Tibial nerve (tissue), 4 donors: ENCODE results near the gene ASB1. TPM values are rescaled to one million over a fixed set of nuclear protein-coding genes. Genes with fewer than 3 reads are reported as not detected.

Experiments used
- DNase-seq, 2 donors: peaks; one replicate each; pipeline ENCODE4 v3.0.0-alpha.2; 2019; ENCODE audit warnings: low spot score in 2 of 2
- H3K27ac ChIP-seq, 4 donors: fragments of 200-600 bp; sonication (generic) in 3 of 4; one replicate each; pipeline ENCODE4 v1.5.1; 2017 to 2019; ENCODE audit warnings: mild to moderate bottlenecking in 1 of 4
- H3K27me3 ChIP-seq, 2 donors: fragments of 200-600 bp; sonication (generic) in 1 of 2; one replicate each; pipeline versions ENCODE4 v1.5.1 to v1.6.0; 2017 to 2019
- H3K36me3 ChIP-seq, 3 donors: fragments of 200-600 bp; sonication (generic); one replicate each; pipeline ENCODE4 v1.5.1; 2018 to 2019
- H3K4me1 ChIP-seq, 4 donors: fragments of 200-600 bp; sonication (generic) in 3 of 4; one replicate each; pipeline ENCODE4 v1.5.1; 2017 to 2019
- H3K4me3 ChIP-seq, 4 donors: fragments of 200-600 bp; sonication (generic) in 3 of 4; one replicate each; pipeline ENCODE4 v1.5.1; 2017 to 2019; ENCODE audit warnings: mild to moderate bottlenecking in 1 of 4, moderate library complexity in 1 of 4
- H3K9me3 ChIP-seq, 4 donors: fragments of 200-600 bp; sonication (generic) in 3 of 4; one replicate each; pipeline ENCODE4 v1.5.1; 2017 to 2019
- CTCF ChIP-seq, 5 experiments: fragments of 200-600 bp in 3 of 5; fragments of 450-650 bp in 2 of 5; sonication (generic) in 3 of 5; IDR thresholded peaks; one replicate each; pipeline ENCODE4 v1.5.1; 2016 to 2019; ENCODE audit warnings: antibody characterized with exemption in 5 of 5, mild to moderate bottlenecking in 3 of 5, moderate library complexity in 2 of 5
- EP300 ChIP-seq, 2 donors: sonication (generic); formaldehyde crosslinking; IDR thresholded peaks; one replicate each; pipeline ENCODE4 v1.6.1; 2017; ENCODE audit warnings: antibody characterized with exemption in 2 of 2, mild to moderate bottlenecking in 1 of 2
- POLR2A ChIP-seq, 2 donors: fragments of 450-650 bp; IDR thresholded peaks; one replicate each; pipeline ENCODE4 v1.6.1; 2017; ENCODE audit warnings: antibody characterized with exemption in 2 of 2, mild to moderate bottlenecking in 2 of 2, moderate library complexity in 2 of 2
- WGBS, 2 donors: methylation state at CpG; one replicate each; pipeline ENCODE4 v1.1.5; 2018; 5-methylcytosine and 5-hydroxymethylcytosine counted together
- total RNA-seq, 4 donors: library from RNA; depleted of rRNA; stranded (reverse); fragments of >200 nt; gene quantifications; one replicate each; pipeline ENCODE4 v1.1.0, GENCODE V29; 2016

The ASB1 gene
- total RNA-seq, 4 donors from 2014 or later: 21.3 to 26.0 (median 24.2) TPM

- TF ChIP-seq POLR2A (IDR thresholded peaks at IDR 0.05) (no peak), EP300 (IDR thresholded peaks at IDR 0.05) (no peak), CTCF (IDR thresholded peaks at IDR 0.05) (no peak)
- whole genome bisulfite sequencing, 2 donors: 41 to 55% methylated on average over 3 of the region's 3 CpGs
- H3K27ac ChIP-seq: peak overlapping the region in 1 of 4 donors; percentile 40
- DNase-seq: no peak
- no peaks in the 10 kb centered on the region for H3K9me3 ChIP-seq
- no peaks in the 10 kb centered on the region for H3K27me3 ChIP-seq
- H3K4me1 ChIP-seq: peaks cover 0 to 63% (median 40%) of the 10 kb centered on the region in 4 donors
- H3K36me3 ChIP-seq: no peaks in the 10 kb centered on the region
- no peak overlapping the region for H3K4me3 ChIP-seq
Observed at GRCh38 chr2:238424313-238424700, 2.4 kb upstream of the ASB1 start.

- H3K4me3 ChIP-seq: peak overlapping the region in 2 of 4 donors; percentile 61 to 93
- peaks cover 0 to 7% (median 0%) of the 10 kb centered on the region in 3 donors for H3K36me3 ChIP-seq
- H3K27me3 ChIP-seq: no peaks in the 10 kb centered on the region
- peaks cover 0 to 8% (median 0%) of the 10 kb centered on the region in 4 donors for H3K9me3 ChIP-seq
- no peak for DNase-seq
- TF ChIP-seq POLR2A (IDR thresholded peaks at IDR 0.05) (no peak), CTCF (IDR thresholded peaks at IDR 0.05) (no peak), EP300 (IDR thresholded peaks at IDR 0.05) (no peak)
- WGBS, 2 donors: 65 to 67% methylated on average over 13 to 16 of the region's 16 CpGs
- H3K27ac ChIP-seq: peak overlapping the region in 2 of 4 donors; percentile 83 to 88
- peaks cover 0 to 52% (median 36%) of the 10 kb centered on the region in 4 donors for H3K4me1 ChIP-seq
Observed at GRCh38 chr2:238425505-238425978, 1.2 kb upstream of the ASB1 start.

DNA sequence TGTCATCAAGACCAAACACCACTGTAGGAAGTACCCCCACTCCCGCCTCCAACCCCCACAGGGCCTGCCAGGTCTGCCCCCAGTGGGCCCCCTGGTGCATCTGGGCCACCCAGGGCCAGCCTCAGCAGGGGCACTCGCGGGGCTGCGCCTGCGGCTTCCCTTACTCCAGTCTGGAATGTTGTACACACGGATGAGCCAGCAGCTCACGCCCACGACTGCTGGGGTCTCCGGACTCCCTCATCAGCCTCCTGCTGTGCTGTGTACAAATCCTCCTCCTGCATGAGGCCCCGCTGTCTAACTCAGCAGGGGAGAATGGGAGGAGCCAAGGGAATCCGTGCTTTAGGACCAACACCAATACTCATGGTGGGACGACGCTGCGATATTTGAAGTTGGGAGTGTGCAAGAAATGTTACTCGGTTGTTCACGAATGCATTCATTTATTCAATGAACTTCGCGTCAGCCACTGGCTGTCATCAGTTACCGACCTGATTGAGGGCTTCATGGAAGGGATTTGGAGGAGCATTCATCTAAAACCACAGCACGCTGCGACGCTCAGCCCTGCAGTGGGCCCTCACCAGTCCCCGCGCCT lies 654 bp upstream of the ASB1 start:
- no peaks in the 10 kb centered on the region for H3K27me3 ChIP-seq
- H3K9me3 ChIP-seq: peaks cover 0 to 13% (median 0%) of the 10 kb centered on the region in 4 donors
- 1 to 6% methylated on average over 15 to 24 of the region's 24 CpGs for WGBS, 2 donors
- H3K36me3 ChIP-seq: peaks cover 0 to 12% (median 0%) of the 10 kb centered on the region in 3 donors
- TF ChIP-seq POLR2A (IDR thresholded peaks at IDR 0.05) (no peak), CTCF (IDR thresholded peaks at IDR 0.05) (no peak), EP300 (IDR thresholded peaks at IDR 0.05) (no peak)
- H3K27ac ChIP-seq: peak overlapping the region; percentile 75 to 95 (median 86)
- no peak for DNase-seq
- H3K4me1 ChIP-seq: peaks cover 0 to 47% (median 32%) of the 10 kb centered on the region in 4 donors
- peak overlapping the region; percentile 49 to 93 (median 74) for H3K4me3 ChIP-seq

DNA sequence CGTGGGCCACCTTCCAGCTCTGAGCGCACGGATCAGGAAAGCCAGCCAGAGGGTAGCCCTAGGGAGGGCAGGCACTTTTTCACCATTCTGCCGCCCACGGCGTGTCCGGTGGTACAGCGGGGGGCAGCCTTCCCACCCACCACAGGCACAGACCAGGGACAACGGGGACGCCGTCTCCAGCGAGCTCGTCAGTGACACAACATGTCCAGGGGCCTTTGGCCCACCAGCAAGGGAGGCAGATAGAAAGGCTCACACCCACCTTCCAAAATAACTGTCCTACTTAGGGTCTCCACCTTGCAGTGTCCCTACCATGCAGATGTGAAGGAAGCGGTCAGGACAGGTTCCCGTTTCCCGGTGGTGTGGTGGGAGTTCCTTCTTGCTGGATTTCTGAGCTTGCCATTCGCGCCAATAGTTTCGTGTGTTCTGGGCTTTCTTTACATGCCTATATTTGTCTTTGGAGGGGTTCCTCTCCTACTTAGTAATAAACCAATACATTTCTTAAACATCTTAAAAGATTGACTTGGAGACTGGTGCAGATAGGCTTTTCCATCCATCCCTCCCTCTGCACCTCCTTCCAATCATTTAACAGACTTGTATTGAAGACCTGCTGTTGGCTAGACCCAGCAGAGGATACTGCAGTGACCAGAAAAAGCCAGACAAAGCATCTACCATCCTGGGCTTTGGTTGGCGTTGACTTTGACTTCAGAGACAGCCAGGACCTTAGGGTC lies 872 bp downstream of the ASB1 start:
- Histone ChIP-seq H3K36me3 (peaks cover 0 to 16% (median 0%) of the 10 kb centered on the region in 3 donors), H3K4me1 (peaks cover 0 to 35% (median 22%) of the 10 kb centered on the region in 4 donors), H3K4me3 (peak overlapping the region; percentile 49 to 93 (median 74)), H3K9me3 (peaks cover 0 to 15% (median 0%) of the 10 kb centered on the region in 4 donors), H3K27ac (peak overlapping the region; percentile 75 to 95 (median 86)), H3K27me3 (no peaks in the 10 kb centered on the region)
- DNase-seq: no peak
- 7 to 8% methylated on average over 19 to 20 of the region's 20 CpGs for WGBS, 2 donors
- TF ChIP-seq POLR2A (IDR thresholded peaks at IDR 0.05) (no peak), CTCF (IDR thresholded peaks at IDR 0.05) (no peak), EP300 (IDR thresholded peaks at IDR 0.05) (no peak)

GRCh38 chr2:238428866-238429265 lies 2.1 kb downstream of the ASB1 start:
- TF ChIP-seq POLR2A (IDR thresholded peaks at IDR 0.05) (no peak), EP300 (IDR thresholded peaks at IDR 0.05) (no peak), CTCF (IDR thresholded peaks at IDR 0.05) (no peak)
- H3K27me3 ChIP-seq: no peaks in the 10 kb centered on the region
- peaks cover 0 to 22% (median 8%) of the 10 kb centered on the region in 3 donors for H3K36me3 ChIP-seq
- peaks cover 0 to 33% (median 21%) of the 10 kb centered on the region in 4 donors for H3K4me1 ChIP-seq
- H3K4me3 ChIP-seq: no peak overlapping the region
- H3K9me3 ChIP-seq: peaks cover 0 to 15% (median 0%) of the 10 kb centered on the region in 4 donors
- DNase-seq: no peak
- WGBS, 2 donors: 90 to 96% methylated on average over 8 of the region's 8 CpGs
- H3K27ac ChIP-seq: no peak overlapping the region
